Measurements from ENCODE around the gene TFDP3.

Gene TFDP3

GRCh38 chrX:133218329-133218728 is at the start of gene TFDP3:
Gene TFDP3 (minus strand): TSS chrX:133218354. CDS start chrX:133218259, 95 bp downstream.
- DNase-seq = no peak

GRCh38 chrX:133267621-133268020 is 49.5 kb upstream of the TFDP3 start:
- DNase-seq = no peak

GRCh38 chrX:133265331-133265730 is 47.2 kb upstream of the TFDP3 start:
- DNase-seq = no peak

GRCh38 chrX:133258481-133258880 is 40.3 kb upstream of the TFDP3 start:
- DNase-seq = no peak

GRCh38 chrX:133254666-133255065 is 36.5 kb upstream of the TFDP3 start:
- no peak for DNase-seq

DNA sequence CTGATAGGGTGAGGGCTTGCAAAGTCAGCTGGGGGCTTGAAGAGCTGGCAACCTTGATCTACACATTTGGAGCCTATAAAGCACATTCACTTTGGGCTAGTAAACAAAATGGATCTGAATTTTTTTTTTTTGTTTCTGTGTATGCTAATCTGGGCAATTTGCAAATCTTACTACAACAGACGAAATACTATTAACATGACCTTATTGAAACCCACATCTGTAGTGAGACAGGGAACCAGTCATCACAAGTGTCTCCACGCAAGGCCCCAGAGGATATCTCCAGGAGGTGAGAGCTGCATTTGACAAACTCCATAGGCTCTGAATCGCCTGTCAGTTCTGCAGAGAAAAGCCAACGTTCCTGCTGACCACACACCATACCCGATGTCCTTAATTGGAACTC is 33.0 kb upstream of the TFDP3 start:
- DNase-seq = no peak

DNA sequence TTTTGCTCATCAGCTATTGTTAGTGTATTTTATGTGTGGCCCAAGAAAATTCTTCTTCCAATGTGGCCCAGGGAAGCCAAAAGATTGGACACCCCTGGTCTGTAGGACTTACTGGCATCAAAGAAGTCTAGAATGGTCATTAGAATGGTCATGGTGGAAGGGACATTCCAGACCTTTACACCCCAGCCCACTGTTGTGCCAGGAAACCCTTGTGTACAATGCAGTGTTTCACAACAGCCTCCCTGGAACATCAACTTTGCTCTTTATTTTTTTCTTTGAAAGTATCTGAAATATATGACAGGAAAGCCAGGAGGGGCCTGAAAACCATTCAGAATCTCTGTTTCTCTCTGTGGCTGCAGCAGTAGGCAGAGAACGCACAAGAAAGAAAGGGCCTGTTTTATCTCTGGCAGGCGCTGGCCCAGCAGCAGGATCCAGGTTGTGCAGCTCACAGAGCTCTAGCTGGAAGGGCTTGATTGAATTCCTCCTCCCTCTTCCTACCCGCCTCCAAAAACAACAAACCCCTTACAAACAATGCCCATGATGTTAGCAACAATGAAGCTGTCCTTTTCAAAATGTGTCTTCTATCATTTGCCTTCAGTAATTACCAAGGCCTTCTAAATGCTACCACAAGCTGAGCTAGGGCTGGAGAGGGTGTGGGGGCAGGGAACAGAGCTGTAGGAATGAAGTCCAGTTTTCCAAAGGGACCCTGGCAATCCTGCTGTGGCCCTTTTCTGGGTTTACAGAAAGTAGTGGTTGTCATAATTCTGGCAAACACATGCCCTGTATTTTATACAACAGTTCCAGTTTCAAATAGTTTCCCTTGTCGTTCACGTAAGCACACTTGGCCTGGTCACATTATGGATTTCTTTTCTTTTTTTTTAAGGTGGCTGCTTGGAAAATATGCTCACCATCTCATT is 32.3 kb upstream of the TFDP3 start:
- no peak for DNase-seq

DNA sequence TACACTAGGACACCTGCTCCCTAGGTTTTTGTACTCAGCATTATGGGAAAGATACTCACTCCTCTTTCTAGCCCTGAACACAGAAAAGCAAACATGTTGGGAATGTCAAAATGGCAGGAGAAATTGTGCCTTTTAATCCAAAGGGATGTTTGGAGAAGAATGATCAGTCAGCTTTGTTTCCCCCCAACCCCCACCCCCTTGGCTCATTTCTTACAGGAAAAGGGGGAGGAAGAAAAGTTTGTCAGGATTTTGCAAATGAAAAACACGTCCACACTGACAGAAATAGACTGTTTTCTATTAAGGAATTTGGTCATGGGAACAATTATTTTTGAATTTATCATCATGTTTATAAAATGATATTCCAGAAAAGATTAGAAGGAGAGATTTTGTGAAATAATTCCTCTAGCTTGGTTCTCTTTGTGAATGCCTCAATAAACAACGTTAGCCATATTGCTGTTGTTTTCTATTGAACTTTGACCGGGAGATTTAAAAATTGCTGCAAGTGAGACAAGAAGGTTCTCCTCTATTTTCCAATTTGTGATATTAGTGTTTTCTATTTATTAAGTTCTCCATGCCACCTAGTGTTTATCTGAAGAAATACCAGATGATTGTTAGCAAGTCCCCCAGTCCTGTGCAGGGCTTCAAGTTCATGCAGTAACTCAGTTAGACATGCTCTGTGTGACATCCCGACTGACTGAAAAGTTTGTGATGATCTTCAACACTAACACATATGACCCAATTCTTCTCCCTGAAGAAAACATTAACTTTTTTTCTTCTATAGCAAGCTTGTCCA is 31.3 kb upstream of the TFDP3 start:
- no peak for DNase-seq

DNA sequence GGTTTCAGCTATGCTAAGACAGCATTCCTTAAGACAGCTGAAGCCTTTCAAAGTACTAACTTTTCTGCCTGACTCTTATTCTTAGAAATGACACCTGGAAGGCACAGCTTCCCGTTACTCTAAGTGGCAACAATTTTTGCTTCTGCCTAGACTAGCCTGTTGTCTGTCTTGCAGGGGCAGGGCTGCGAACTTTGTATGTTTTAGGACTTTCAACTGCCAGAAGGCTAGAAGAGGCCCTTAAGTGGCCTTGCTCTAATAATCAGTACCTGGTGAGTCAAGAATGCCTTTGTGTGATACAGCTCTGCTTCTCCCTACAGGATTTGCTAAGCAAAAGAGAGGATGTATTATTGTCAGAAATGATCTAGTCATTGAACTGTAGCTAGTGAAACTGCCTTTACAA is 30.0 kb upstream of the TFDP3 start:
- DNase-seq = no peak

DNA sequence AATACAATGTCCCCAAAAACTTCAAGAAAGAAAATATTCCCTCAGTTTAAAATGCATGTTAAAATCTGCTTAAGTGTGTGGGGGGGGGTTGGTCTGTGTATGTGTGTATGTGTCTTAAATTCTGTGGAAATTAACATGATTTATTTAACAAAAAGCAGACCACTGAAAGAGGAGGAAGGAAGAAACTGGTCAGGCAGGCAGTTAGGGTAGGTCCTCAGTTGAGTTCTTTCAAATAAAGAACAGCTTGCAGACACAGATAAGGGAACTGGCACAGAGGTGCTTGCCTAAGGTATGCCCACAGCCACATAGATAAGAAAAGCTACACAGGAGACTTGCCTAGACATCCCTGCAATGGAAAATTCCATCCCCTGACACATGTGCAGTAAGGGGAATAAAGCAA is 28.8 kb upstream of the TFDP3 start:
- DNase-seq = no peak

DNA sequence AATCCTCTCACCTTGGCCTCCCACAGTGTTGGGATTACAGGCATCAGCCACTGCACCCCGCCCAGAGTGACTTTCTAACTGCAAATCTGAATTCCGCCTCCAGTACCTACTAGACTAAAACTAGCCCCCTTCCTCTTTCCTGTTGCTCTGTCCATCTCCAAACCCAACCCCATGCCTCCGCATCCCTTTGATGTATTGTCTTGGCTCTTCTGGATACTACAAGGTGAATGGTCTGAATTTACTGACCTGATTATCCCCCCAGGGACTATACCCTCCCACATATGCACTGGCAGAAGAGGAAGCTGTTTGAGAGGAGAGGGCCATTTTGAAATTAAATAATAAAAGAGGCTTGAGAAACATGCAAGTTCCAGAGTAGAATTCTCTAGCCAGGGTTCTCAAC is 17.7 kb upstream of the TFDP3 start:
- DNase-seq = no peak

DNA sequence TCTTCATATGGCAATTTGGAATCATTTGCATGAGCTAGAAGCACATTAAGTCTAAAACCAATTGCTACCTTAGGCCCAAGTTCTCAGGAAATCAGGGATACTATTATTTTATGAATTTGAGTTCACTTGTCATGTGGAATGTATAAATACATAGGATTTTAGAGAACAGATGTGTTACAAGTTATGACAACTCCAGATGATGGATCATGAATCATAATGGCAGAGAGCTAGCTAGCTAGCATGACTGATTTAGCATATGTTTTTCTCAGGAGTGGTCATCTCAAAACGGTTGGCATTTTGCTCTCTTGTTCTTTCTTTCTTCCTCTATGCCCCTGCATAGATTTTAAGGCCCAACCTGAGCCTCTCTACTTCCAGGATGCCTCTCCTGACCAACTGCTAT is 14.2 kb upstream of the TFDP3 start:
- DNase-seq = no peak

DNA sequence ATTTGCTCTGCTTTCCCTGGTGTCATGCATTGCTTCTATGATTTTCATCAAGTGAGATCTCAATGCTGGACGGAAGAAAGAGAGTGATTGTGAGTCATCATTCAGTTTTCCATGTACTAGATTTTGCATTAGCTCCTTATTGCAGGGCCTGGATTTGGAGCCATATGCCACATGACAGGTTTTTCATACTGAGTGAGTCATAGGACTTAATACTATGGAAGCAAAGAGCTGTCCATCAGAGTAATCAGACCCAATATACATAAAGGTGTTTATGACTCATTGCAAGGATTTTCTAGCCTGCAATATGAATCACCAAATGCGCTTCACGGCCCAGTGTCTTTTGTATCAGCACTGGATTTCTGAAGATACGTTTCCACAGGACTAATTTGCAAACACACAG is 11.2 kb upstream of the TFDP3 start:
- no peak for DNase-seq

- DNase-seq = no peak
Measured at GRCh38 chrX:133215747-133216146, 2.4 kb downstream of the TFDP3 start.

- no peak for DNase-seq
Measured at GRCh38 chrX:133215017-133215416, 3.1 kb downstream of the TFDP3 start.

- no peak for DNase-seq
Measured at GRCh38 chrX:133214301-133214700, 3.9 kb downstream of the TFDP3 start.

DNA sequence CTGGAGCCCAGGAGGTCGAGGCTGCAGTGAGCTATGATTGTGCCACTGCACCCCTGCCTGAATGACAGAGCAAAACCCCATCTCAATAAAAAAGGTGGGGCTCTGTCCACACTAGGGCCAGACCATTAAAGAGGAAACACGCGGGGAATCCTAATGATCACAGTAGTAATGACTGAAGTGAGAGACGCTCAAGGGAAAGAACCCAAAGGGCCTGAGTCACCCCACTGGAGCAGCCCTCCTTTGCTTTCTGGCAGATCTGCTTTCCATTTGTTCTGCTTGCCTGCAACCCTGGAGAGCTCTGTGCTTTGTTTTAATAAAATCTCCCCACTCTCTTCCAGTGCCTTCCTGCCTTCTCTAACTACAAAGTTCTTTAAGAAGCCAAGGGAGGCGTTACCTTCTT is 5.0 kb downstream of the TFDP3 start:
- DNase-seq = no peak

GRCh38 chrX:133207751-133208150 is 10.4 kb downstream of the TFDP3 start:
- no peak for DNase-seq

- no peak for DNase-seq
Measured at GRCh38 chrX:133191739-133192039, 26.5 kb downstream of the TFDP3 start.

- DNase-seq = no peak
Measured at GRCh38 chrX:133190877-133191738, 27.0 kb downstream of the TFDP3 start.

DNA sequence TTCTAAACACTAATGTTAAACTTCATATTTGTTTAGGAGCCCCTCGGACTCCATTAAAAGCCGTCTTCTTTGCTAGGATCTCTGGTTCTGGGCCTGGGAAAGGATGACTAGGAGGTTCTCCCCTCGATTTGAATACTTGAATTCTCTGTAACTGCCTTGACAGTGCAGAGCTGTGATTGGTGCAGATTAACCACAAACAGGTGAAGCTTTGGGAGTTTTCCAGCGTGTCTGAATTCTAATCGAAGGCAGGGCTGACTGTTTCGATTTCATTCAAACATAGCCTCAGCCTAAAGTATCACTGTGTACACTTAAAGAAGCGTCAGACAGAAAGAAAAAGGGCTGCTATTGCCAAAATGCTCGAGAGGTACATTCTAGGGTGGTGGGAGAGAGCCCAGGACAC is 29.0 kb downstream of the TFDP3 start:
- no peak for DNase-seq

GRCh38 chrX:133188631-133189030 is 29.5 kb downstream of the TFDP3 start:
- no peak for DNase-seq

- no peak for DNase-seq
Measured at GRCh38 chrX:133185938-133186337, 32.2 kb downstream of the TFDP3 start.
